Measurements from ENCODE around the gene ERN1. TPM values are rescaled to one million over a fixed set of nuclear protein-coding genes. Genes with fewer than 3 reads are reported as not detected.

Gene ERN1
- total and polyA plus RNA-seq, 2 of the 8 experiments (the other 6 are each of a cell fraction or from before 2014, with no cell fraction given): 1.8 to 3.9 TPM

DNA sequence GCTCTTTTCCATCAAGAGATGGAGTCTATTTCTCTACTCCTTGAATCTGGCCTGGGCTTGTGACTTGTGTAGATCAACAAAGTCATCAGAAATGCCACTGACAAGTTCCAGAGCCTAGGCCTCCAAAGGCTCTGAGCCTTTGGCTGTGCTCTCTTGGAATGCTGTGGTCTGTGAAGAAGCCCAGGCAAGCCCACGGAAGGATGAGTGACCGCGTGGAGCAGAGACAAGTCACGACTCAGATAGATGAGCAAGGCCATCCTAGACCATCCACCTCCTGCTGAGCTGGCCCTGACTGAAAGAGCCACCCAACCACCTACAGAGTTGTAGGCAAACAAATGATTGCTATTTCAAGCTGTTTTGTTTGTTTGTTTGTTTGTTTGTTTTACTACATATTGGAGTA is 97.9 kb downstream of the ERN1 start:
- H3K4me3 ChIP-seq (ENCODE audit: extremely low read depth in 1 of 4, insufficient read depth in 2 of 4, low read depth in 3 of 4, low read length in 4 of 4): no peak overlapping the region
- TF ChIP-seq MAX (IDR thresholded peaks at IDR 0.05) (no peak), CREB1 (IDR thresholded peaks at IDR 0.05) (no peak), BACH1 (IDR thresholded peaks at IDR 0.05; ENCODE audit: low read length) (no peak), CBX5 (IDR thresholded peaks at IDR 0.05; ENCODE audit: low read depth, low read length) (no peak), CEBPB (IDR thresholded peaks at IDR 0.05; ENCODE audit: low read depth, low read length) (no peak), SIN3A (conservative IDR thresholded peaks at IDR 0.05 in 1 of 2, IDR thresholded peaks at IDR 0.05 in 1 of 2; ENCODE audit: low read depth in 1 of 2, low read length in 2 of 2) (no peak), SP4 (IDR thresholded peaks at IDR 0.05; ENCODE audit: low read length) (no peak), NANOG (IDR thresholded peaks at IDR 0.05; ENCODE audit: insufficient read depth, low read depth, low read length, poor library complexity, severe bottlenecking) (no peak), TEAD4 (IDR thresholded peaks at IDR 0.05; ENCODE audit: low read depth, low read length) (no peak), EGR1 (IDR thresholded peaks at IDR 0.05; ENCODE audit: borderline replicate concordance, low read depth, low read length) (no peak)
- no peaks in the 10 kb centered on the region for H3K23me2 ChIP-seq (ENCODE audit: low read depth, low read length)
- H4K20me1 ChIP-seq (replicated peaks in 1 of 2; ENCODE audit: control insufficient read depth in 1 of 2, insufficient read depth in 2 of 2, low read length in 2 of 2): no peaks in the 10 kb centered on the region
- H3K4ac ChIP-seq (replicated peaks; ENCODE audit: insufficient read length, low read depth, low read length): no peak overlapping the region
- no peak overlapping the region for H2BK15ac ChIP-seq (ENCODE audit: low read length)
- H3K79me1 ChIP-seq (ENCODE audit: low read depth, low read length): no peaks in the 10 kb centered on the region
- no peak overlapping the region for H2AK5ac ChIP-seq (ENCODE audit: low read depth, low read length)
- H3K27ac ChIP-seq (ENCODE audit: low read depth, low read length): no peak overlapping the region
- WGBS, 2 experiments (ENCODE audit: extremely low coverage in 1 of 2, insufficient coverage in 1 of 2, insufficient read length in 1 of 2, insufficient replicate concordance in 2 of 2, low coverage in 1 of 2, low lambda C conversion rate in 2 of 2, missing lambda C conversion rate in 1 of 2): 86% methylated on average over 4 of the region's 4 CpGs; no CpG with 5 or more reads in 1 of the 2 experiments
- H3K18ac ChIP-seq (ENCODE audit: extremely low read depth, low read length): no peak overlapping the region
- no peak overlapping the region for H4K5ac ChIP-seq (ENCODE audit: insufficient read length, low read depth, low read length)
- no peak overlapping the region for H2AFZ ChIP-seq (ENCODE audit: low read length)
- no peak for DNase-seq (ENCODE audit: low read depth in 1 of 2, low spot score in 2 of 2)
- H3K14ac ChIP-seq (ENCODE audit: insufficient read length): no peak overlapping the region
- H2BK5ac ChIP-seq (ENCODE audit: low read depth, low read length): no peak overlapping the region
- H4K8ac ChIP-seq (ENCODE audit: extremely low read depth, insufficient read depth, low read length): no peak overlapping the region
- CTCF ChIA-PET (ENCODE audit: partially characterized antibody): interaction anchor here (1.4 to 11.6 kb wide), 6 partner anchors 9 to 121 kb away, joined by 3 to 202 read pairs (median 12); partner anchors contain the start of genes CSHL1, ERN1 and ICAM2
- H3K56ac ChIP-seq (replicated peaks; ENCODE audit: insufficient read length, low read depth, low read length): no peak overlapping the region
- POLR2A ChIA-PET (ENCODE audit: partially characterized antibody): interaction anchor here (1.4 kb wide), 1 partner anchor 97 kb away, joined by 3 read pairs; the partner anchor contains the start of gene ERN1
- no peaks in the 10 kb centered on the region for H3K36me3 ChIP-seq (ENCODE audit: control insufficient read depth in 2 of 4, insufficient read depth in 4 of 4, low read length in 3 of 4)
- no peak overlapping the region for H2BK120ac ChIP-seq (replicated peaks; ENCODE audit: low read depth, low read length)
- H3K79me2 ChIP-seq (ENCODE audit: control insufficient read depth in 1 of 2, insufficient read depth in 2 of 2, low read length in 2 of 2): no peaks in the 10 kb centered on the region
- H3K4me1 ChIP-seq (replicated peaks in 1 of 4; ENCODE audit: control insufficient read depth in 3 of 4, insufficient read depth in 4 of 4, low read length in 3 of 4): no peaks in the 10 kb centered on the region; a peak in 1 of 7 replicates
- no peaks in the 10 kb centered on the region for H3K9me3 ChIP-seq (ENCODE audit: insufficient read depth in 2 of 2, low read depth in 1 of 2, low read length in 1 of 2)
- H3K9ac ChIP-seq (replicated peaks in 1 of 4; ENCODE audit: extremely low read depth in 1 of 4, low read depth in 3 of 4, low read length in 3 of 4): no peak overlapping the region
- no peak overlapping the region for H3K23ac ChIP-seq (ENCODE audit: insufficient read length)
- H2BK20ac ChIP-seq (ENCODE audit: low read length): no peak overlapping the region
- H2BK12ac ChIP-seq (ENCODE audit: low read depth, low read length): no peak overlapping the region
- no peak overlapping the region for H3K4me2 ChIP-seq (ENCODE audit: insufficient read depth in 1 of 2, low read depth in 2 of 2, low read length in 2 of 2)
- H4K91ac ChIP-seq (replicated peaks; ENCODE audit: insufficient read length, low read length): no peak overlapping the region
- peaks cover 0 to 2% (median 0%) of the 10 kb centered on the region in 4 experiments; a peak in 2 of 7 replicates for H3K27me3 ChIP-seq (replicated peaks in 1 of 4; ENCODE audit: control insufficient read depth in 3 of 4, extremely low read depth in 1 of 4, insufficient read depth in 3 of 4, low read length in 3 of 4)
- no peak for FAIRE-seq
